SIG-M5 treated with dmso at 0.1 percent for 504 hours (cell line): ENCODE results near the gene TMEM217.

Source experiments
- DNase-seq: peaks from one replicate; lab custom pipeline; 2025; ENCODE audit not compliant: unreplicated experiment; lab: John Stamatoyannopoulos, UW

TMEM217 gene

GRCh38 chr6:37280162-37280887 is 22.4 kb upstream of the TMEM217 start:
- no peak for DNase-seq

GRCh38 chr6:37279366-37280134 is 21.6 kb upstream of the TMEM217 start:
- peak; percentile 86 for DNase-seq

GRCh38 chr6:37277001-37277409 is 19.1 kb upstream of the TMEM217 start:
- no peak for DNase-seq

GRCh38 chr6:37275350-37275749 is 17.4 kb upstream of the TMEM217 start:
- DNase-seq = no peak

- peak; percentile 6 for DNase-seq
These were observed 15.7 kb upstream of the TMEM217 start for GRCh38 chr6:37273690-37274089.

- no peak for DNase-seq
These were observed 15.1 kb upstream of the TMEM217 start for GRCh38 chr6:37272834-37273566.

- DNase-seq = no peak
These were observed 11.2 kb upstream of the TMEM217 start for GRCh38 chr6:37269105-37269504.

GRCh38 chr6:37265860-37266259 is 7.9 kb upstream of the TMEM217 start:
- no peak for DNase-seq

GRCh38 chr6:37265001-37265400 is 7.1 kb upstream of the TMEM217 start:
- no peak for DNase-seq

GRCh38 chr6:37262446-37263026 is 4.6 kb upstream of the TMEM217 start:
- DNase-seq = no peak

- no peak for DNase-seq
These were observed 3.3 kb upstream of the TMEM217 start for GRCh38 chr6:37261198-37261597.

- no peak for DNase-seq
These were observed 2.5 kb upstream of the TMEM217 start for GRCh38 chr6:37260444-37260843.

GRCh38 chr6:37260040-37260439 is 2.1 kb upstream of the TMEM217 start:
- no peak for DNase-seq

- DNase-seq = no peak
These were observed 1.2 kb upstream of the TMEM217 start for GRCh38 chr6:37259191-37259590.

- no peak for DNase-seq
These were observed 611 bp upstream of the TMEM217 start for GRCh38 chr6:37258405-37259105.

- DNase-seq = no peak
These were observed 667 bp downstream of the TMEM217 start for GRCh38 chr6:37257320-37257633.

GRCh38 chr6:37256692-37257319 is 1.1 kb downstream of the TMEM217 start:
- peak; percentile 64 for DNase-seq

GRCh38 chr6:37254881-37255280 is 3.1 kb downstream of the TMEM217 start:
- DNase-seq = no peak

GRCh38 chr6:37253486-37254007 is 4.4 kb downstream of the TMEM217 start:
- DNase-seq = no peak

GRCh38 chr6:37251211-37251780 is 6.6 kb downstream of the TMEM217 start:
- no peak for DNase-seq
